NCI-H2196 (cell line): ENCODE measurements around the gene KCNJ15.
"Not testable (repeated sequence)": the region's sequence is repeated elsewhere in the genome, so short reads cannot be mapped to it uniquely, and the experiment has no call there.

Source experiments
- DNase-seq: peaks from one replicate; lab custom pipeline; 2025; ENCODE audit not compliant: unreplicated experiment; lab: John Stamatoyannopoulos, UW

KCNJ15 gene

DNA sequence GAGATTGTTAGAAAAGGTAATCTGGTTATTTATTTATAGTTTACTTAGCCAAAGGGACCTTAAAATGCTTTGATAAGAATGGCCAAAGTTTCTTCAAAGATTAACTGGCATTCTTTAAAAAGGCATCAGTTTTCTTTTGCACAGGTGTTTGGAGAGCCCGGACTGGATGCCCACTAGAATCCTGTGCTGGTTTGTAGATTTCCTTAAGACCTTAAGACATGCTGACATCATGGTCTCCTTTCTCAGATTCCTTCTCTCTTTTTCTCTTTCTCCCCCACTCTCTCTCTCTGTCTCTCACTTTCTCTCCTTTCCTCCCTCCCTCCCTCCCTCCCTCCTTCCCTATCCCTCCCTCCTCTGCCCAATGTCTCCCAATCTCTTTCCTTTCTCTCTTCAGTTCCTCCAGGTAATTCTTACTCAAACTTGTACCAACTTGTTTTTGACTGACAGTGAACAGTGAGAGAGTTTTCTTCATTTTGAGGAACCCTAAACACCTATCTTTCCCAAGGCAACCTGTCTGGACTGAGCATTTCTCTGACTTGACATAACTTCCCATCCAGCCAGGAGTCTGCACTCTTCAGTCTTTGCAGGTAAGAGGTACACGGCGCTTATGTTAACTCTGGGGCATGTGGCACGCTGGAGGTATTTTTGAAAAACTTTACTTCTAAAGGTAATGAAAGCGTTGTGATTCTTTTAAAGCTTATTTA, at the start of gene KCNJ15:
Gene KCNJ15, plus strand, starts transcription at position 393 of the 704 bp plus-strand sequence. CDS start 42,271 bp downstream, outside the sequence.
- DNase-seq, result no peak

DNA sequence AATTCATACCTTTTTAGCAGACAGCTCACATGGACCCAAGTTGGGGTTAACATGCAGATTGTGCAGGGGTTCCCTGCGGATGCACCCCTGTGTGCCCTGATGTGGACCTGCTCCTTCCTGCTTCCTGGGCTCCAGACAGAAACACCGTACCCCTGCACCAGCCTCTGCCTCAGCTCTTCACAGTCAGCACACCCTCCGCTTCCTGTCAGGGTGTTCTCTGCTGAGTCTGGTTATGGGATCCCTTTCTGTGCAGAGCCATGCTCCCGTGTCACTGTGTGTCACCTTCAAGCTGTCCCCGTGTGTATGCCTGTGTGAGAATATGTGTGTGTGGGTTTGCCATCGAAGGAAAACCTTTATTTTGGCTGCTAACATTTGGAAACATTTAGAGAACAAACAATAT, 48.7 kb upstream of the KCNJ15 start:
- DNase-seq, result no peak

DNA sequence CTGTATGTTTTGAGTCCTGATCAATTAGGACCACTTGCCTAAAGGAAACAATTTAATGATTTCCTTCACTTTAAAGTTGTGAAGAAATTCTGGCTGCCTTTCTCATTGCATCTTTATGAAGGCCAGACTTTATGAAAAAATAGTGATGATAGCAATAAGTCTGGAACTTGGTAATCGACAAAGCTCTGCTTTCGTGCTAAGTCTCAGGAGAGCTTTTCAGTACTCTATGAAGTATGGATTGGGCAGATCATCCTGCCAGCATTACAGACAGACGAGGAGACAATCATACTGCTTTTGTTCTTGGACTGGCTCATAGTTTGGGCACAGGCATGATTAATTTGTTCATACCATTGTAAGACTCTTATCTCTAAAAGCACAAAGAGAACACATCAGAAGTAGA, 45.5 kb upstream of the KCNJ15 start:
- no peak for DNase-seq

DNA sequence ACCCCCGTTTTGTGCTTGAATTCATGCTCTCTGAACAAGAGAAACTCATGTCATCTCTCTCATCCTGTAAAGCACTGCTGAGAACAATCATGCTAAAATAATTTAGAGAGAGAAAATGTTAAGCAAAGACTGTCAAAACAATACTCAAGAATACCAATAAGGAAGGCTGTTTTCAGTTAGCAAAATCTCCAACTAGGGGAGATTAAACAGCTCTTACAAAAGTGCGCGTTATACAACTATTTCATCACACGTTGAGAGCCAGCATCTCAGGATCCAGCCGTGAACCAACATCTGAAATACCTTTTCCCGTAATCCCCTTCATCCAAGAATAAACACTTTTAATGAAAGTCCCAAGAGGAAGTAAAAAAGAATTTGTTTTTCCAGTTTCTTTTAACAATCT, 44.1 kb upstream of the KCNJ15 start:
- no peak for DNase-seq

DNA sequence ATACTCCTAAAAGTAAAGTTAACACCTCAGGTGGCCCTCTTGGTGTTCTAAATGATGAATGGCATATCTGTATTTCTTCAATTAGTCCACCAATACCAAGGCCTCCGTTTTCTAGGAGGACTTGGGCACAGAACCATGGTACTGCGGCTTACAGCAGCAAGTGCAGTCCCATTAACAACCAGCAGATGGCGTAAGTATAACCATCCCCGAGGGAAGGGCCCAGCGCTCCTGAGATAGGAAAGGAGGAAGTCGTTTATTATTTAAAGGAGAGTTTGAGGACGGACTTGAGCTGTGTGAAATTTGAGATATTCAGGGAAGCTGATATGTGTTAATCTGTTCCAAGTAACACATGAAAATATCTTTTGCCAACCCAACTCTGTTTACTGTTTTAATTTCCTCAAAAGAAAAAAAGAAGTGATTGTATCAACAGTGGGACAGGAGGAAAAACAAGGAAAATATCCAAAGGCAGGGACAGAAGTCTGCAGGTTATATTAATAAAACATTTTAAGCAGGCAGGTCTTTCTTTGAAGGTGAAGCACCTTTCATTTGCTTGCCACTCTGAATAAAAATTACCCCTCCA, 37.7 kb upstream of the KCNJ15 start:
- peak; percentile 90 for DNase-seq

DNA sequence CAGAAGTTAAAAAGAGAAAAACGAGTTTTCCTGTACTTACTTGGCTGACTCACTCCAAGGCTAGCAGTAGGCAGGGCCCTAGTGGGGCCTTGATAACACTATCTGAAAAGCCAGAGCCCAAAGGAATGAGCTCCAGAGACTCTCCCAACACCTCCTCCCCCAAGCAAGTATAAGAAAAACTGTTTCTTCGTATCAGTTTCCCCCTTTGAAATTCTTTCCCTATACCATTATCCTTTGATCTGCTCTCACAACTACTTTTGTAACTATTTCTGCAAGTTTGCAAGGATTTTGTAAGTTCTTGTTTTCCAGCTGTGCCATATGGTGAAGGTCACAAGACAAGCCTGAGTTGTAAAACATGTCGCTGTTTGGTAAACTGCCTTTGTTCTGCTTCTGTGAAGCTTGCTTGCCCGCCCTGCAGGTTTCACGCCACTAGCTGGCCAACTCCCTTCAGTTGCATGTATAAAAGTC, 36.5 kb upstream of the KCNJ15 start:
- DNase-seq, result no peak

DNA sequence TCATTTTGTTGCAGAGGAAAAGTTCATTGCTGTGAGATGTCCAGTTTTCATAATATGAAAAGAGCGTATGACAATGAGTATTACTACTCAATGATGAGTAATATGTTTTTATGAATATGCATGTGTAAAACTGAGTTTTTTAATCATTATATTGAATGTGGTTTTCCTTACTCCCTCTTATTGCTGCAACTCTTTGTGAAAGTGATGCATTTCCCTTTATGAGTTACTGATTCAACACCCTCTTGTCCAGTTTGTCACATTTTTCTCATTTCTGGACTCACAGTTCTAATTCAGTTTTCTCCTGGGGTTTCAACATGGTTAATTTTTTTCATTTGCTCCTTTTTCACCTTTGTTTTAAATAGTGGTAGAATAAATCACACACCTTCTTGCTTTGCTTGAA, 35.2 kb upstream of the KCNJ15 start:
- DNase-seq, result no peak

DNA sequence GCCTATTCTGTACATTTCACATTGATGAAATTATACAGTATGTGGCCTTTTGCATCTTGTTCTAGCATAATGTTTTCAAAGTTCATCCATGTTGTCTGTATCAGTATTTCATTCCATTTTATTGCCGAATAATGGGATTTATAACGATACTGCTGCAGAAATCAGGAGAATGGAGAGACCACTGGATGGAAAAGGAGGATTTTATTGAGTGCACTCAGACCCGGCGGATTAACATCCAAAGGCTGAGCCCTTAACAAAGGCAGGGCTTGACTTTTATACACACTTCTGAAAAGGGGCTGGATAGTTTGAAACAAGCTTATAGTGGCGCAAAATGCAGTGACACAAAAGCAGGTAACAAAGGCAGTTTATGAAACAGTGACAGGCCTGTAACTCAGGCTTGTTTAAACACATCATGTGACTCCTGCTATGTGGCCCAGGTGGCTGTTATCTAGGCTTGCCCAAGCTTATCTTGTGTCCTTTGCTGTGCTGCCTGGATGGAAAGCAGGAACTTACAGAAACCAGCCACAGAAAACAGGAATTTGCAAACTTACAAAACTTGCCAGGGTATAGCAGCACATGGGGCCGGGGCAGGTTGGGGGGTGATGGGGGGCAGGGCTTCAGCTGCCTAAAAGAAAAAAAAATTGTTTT, 32.8 kb upstream of the KCNJ15 start:
- DNase-seq, result peak; percentile 41

DNA sequence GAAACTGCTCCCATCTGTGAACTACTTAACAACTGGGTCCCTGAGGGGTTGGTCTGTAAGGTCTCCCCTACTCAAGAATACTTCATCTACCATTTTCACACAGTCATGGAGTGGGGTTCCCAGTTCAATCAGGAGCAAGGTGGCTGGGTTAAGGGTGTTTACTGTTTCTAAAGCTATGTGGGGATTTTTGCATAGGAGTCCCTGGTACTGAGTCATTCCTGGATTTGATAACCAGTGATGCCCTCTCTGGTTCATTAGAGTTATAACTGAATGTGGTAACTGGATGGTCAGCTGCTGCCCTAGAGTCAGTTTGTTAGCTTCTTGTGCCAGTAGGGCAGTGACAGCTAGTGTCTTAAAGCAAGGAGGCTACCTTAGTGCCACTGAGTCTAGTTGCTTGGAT, 29.4 kb upstream of the KCNJ15 start:
- DNase-seq, result no peak

DNA sequence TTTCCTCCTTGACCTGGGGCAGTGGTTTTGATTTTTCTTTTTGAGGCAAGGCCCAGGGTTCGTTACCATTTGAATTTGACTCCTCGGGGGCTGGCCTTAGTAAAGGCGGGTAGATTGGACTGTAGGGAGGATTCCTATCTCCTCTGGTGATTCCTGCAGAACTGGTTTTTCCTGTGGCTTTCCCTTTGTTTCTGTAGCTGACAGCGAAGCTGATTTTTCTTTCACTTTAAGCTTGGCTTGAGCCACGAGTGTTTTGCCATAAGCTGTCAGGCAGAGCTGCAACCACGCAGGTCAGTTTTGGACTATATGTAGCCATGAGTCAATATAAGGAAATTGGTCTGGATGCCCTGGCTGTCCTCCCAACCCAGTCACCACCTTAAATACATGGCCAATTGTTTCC, 28.7 kb upstream of the KCNJ15 start:
- no peak for DNase-seq

DNA sequence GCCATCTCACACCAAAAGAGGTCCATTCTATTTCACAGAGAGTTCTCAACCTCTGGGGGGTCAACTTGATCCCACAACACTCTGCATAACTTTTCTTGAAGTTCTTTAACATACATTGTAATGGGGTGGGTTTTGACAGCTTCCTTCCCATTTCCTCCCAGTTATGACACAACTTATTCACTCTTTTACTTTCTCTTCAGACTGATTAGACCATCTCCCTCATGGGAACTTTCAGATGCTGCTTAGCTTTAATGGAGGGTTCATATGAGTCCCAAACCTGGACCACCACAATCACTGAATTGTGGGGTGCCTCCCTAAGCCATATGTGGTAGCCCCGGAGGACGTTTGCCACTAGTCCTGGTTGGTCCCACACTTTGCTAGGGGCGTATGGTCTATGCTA, 28.3 kb upstream of the KCNJ15 start:
- DNase-seq, result no peak

DNA sequence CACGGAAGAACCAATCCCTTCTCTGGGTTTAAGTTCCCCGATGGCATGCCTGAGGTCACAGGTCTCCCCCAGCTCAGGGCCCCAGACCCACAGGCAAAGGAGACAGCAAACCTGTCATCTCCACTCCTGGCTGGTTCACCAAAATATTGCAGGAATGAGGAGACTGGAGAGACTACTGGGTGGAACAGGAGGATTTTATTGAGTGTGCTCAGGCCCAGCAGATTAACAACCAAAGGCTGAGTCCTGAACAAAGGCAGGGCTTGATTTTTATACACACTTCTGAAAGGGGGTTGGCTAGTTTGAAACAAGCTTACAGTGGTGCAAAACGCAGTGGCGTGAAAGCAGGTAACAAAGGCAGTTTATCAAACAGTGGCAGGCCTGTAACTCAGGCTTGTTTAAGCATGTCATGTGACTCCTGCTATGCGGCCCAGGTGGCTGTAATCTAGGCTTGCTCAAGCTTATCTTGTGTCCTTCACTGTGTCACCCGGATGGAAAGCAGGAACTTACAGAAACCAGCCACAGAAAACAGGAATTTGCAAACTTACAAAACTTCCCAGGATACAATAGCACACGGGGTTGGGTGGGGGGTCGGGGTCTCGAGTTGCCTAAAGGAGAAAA, 27.4 kb upstream of the KCNJ15 start:
- no peak for DNase-seq

DNA sequence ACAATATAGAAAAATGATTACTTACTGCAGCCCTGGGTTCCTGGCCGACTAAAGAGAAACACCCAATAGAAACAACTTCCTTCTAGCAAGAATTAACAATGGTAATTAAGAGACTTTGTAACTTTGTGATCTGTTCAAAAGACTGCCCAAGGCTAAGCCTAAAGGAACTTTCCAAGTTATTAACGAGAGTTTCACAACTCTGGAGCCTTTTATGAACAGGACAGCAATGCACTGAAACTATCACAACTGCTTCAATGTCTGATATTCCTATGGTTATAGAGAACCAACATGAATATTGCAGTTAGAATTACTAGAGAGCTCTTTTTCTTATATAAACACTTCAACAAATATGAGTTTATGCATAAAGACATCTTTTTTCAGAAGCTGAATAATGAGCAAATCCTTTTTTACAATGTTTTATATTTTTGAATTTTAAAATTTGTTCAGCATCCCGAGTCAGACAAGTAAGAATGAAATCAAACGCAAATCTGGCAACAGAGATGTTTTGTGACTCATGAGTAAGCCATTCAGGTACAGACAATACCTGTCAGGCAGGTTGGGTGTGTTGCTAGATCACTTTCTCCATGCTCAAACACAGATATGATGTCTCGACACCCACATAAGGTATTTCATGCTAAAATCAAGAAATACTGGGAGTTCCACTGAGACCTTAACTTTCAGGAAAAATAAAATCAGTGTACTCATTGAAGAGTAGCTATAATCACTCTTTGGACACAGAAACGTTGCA, 22.2 kb upstream of the KCNJ15 start:
- DNase-seq, result peak; percentile 26

DNA sequence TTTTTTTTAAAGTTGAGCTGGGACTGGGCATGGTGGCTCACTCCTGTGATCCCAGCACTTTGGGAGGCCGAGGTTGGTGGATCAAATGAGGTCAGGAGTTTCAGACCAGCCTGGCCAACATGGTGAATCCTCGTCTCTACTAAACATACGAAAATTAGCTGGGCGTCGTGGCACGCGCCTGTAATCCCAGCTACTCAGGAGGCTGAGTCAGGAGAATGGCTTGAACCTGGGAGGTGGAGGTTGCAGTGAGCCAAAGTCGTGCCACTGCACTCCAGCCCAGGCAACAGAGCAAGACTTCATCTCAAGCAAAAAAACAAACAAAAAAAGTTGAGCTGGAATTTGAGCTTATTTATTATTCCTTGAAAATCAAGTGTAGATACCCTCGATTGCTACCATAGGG, 21.5 kb upstream of the KCNJ15 start:
- not testable (repeated sequence) for DNase-seq

DNA sequence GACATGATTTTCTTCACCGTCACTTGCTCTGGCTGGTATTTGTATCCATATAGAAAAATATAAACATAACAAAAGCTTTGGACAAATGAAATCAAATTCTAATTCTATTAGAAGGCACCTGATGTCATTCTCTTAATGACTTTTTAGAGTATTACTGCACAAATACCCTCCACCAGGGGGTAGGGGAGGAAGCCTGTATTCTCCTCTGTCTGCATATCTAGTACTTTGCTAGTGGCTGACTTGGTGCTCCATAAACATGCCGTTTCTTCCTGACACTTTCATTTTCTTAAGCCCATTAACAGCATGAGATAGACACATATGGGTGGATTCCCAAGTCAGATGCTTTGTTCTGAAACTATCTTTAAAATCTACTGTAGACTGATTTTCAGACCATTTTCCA, 20.6 kb upstream of the KCNJ15 start:
- DNase-seq, result no peak

DNA sequence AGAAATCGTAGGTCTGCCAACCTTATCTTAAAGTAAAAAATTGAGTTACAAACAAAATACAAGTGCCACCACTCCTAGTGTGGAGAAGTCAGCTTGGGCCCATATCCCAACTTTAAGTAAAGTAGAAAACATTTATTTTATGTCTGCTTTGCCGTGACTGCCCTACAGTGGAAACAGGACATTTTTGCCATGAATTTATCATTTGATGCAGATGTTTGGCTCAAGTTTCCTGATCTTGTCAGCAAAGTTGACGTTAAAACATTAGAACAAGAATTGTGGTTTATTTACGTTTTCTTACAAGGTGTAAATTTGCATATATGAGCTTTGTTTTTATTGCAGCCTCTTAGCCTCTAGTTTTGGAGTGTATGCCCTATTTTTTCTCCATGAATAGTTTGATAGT, 17.1 kb upstream of the KCNJ15 start:
- no peak for DNase-seq

DNA sequence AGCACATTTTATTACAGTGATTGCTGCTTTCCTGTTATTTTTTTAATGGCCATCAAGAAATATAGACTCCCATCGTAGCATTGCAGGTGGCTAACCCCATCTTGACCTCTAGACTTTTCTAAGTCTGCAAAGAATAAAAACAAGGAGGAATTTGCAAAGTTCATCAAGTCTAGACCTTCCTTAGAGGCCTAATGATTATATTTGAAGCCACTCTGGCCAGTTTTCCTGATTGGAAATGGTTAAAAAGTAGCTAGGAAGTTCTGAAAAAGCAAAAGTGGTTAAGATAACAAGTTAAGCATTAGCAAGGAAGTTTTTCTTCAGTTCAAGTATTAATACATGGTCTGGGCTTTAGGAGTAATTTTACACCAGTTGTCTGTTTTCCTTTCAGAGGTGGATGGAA, 16.7 kb upstream of the KCNJ15 start:
- no peak for DNase-seq

DNA sequence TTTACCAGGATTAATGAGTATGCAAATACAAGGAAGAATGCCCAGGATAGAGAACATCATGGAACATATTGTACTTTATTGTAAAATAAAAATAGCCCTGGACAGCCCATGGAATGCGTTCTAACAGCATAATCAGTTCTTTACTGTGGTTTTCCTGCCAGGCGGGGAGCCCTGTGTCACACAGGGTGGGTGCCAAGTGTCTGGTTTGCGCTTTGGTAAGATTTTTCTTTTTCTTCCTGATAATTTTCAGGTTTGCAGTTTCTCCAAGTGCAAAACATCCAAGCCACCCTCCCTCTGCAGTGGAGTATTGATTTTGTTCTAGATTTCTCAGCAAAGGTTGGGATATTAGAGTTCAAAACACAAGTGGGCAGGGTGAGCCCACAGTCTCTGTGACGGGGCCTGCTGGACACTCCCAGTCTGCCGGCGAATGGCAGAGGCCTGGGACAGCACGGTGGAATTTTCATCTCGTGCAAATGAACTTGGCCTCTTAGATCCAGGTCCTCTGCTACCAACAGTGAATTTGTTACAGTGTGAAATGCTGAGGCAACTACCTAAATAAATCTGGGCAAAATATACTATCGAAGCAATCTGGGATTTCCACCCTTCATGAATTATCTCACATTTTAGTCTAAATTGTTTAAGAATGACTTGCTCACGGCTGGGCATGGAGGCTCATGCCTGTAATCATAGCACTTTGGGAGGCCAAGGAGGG, 15.6 kb upstream of the KCNJ15 start:
- no peak for DNase-seq

DNA sequence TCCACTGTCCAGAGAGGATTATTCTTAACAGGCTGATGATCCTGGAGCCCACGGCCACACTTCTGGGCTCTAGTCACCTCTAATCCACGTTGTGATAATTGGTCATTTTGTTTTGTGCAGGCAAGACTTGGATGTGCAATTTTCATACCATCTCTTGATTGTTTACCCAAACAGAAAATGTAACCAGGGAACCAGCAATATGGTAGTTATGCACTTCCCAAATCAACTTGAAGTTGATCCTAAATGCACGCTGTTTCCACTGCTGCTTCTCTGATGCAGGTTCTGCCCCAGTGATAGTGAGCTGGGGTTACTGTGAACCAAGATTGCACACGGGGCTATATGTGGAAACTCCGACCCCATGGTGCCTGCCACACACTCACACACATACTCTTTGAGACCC, 14.7 kb upstream of the KCNJ15 start:
- no peak for DNase-seq

DNA sequence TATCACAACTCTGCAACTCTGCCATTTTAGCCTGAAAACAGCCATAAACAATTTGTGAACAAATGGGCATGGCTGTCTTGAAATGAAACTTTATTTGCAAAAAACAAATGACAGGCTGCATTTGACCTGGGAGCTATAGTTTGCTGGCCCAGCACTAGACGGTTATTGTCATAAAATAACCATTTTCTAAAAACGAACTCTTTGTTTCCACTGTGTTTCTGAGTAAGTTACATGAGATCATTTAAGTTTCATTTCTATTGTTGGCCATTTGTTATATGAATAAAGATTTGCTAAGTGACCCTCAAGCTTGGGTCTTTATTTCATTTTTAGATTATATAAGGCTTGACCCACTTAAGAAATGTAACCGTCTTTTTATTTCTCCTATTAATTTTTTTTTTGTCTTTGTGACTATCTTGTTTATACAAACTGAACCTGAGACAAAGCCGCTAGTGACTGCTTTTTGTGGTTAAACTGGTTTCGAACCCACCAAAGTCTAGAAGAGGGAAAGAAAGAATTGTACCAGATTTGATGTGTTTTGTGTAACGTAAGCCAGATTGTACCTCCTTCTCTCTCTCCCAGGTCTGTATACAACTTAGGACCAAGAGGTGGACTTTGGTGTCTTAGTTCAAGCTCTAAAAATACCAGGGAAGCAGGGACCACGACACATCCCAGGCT, 12.9 kb upstream of the KCNJ15 start:
- DNase-seq, result no peak
